ENCODE measurements around the gene UBL4A. TPM values are rescaled to one million over a fixed set of nuclear protein-coding genes. Genes with fewer than 3 reads are reported as not detected.

UBL4A gene
- total RNA-seq, 1 experiment from 2014 or later, result 37.4 TPM

GRCh38 chrX:154448484-154448883 lies 37.9 kb downstream of the UBL4A start:
- ChIA-PET POLR2A (no interaction called here), RAD21 (ENCODE audit: low non-redundant PET in 1 of 2, low total read pairs in 2 of 2, uncharacterized antibody in 2 of 2, unreplicated experiment in 2 of 2) (no interaction called here), CTCF (no interaction called here)
- Histone ChIP-seq H3K27me3 (ENCODE audit: insufficient read depth, low read length) (no peaks in the 10 kb centered on the region), H4K20me1 (ENCODE audit: insufficient read depth) (no peaks in the 10 kb centered on the region), H3K79me2 (ENCODE audit: insufficient read depth, low read length) (peaks cover 7% of the 10 kb centered on the region; the same call in 1 of the 2 replicates), H2AFZ (ENCODE audit: low read depth, low read length, poor library complexity, severe bottlenecking) (no peak overlapping the region), H3K36me3 (ENCODE audit: control insufficient read depth in 1 of 2, insufficient read depth in 2 of 2, low read length in 2 of 2) (no peaks in the 10 kb centered on the region), H3K9me3 (ENCODE audit: control insufficient read depth in 1 of 2, insufficient read depth in 1 of 2, low read depth in 1 of 2, low read length in 2 of 2) (no peaks in the 10 kb centered on the region), H3K9me2 (ENCODE audit: insufficient read depth) (no peaks in the 10 kb centered on the region), H3K4me2 (ENCODE audit: low read length) (no peak overlapping the region), H3K4me1 (ENCODE audit: control insufficient read depth in 1 of 2, insufficient read depth in 2 of 2, low read length in 2 of 2) (peaks cover 6 to 11% of the 10 kb centered on the region in 2 experiments; a peak in 3 of 4 replicates), H3K4me3 (replicated peaks in 1 of 2; ENCODE audit: low read depth in 1 of 2, low read length in 2 of 2) (no peak overlapping the region), H3K9ac (ENCODE audit: low read length) (no peak overlapping the region), H3K27ac (ENCODE audit: low read depth, low read length) (no peak overlapping the region)
- no peak for DNase-seq (ENCODE audit: low read depth, low spot score)
- no peak for TF ChIP-seq EZH2phosphoT487 (IDR thresholded peaks at IDR 0.05; ENCODE audit: borderline replicate concordance)
- no peak for ATAC-seq
- BruUV-seq (replicated peaks), result no TSS peak
- intact Hi-C loops (cut with micrococcal nuclease), result no loop called here

DNA sequence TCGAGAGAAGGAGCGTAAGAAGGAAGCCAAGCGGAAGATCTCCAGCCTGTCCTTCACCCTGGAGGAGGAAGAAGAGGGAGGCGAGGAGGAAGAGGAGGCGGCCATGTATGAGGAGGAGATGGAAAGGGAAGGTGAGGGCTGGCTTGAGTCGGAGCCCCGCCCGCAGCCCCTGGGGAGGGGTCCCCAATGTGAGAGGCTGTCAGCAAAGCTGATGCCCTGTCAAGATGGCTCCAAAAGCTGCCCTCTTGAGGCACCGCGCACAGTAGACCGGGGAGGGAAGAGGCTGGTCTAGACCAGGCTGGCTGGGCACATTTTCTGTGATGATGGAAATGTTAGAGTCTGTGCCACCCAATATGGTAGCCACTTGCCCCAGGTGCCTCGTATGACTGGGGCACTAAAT lies 40.0 kb downstream of the UBL4A start:
- peaks cover 7% of the 10 kb centered on the region; the same call in 1 of the 2 replicates for H3K79me2 ChIP-seq (ENCODE audit: insufficient read depth, low read length)
- no peak overlapping the region for H3K27ac ChIP-seq (ENCODE audit: low read depth, low read length)
- H3K9me2 ChIP-seq (ENCODE audit: insufficient read depth), result no peaks in the 10 kb centered on the region
- no peak for ATAC-seq
- H3K36me3 ChIP-seq (ENCODE audit: control insufficient read depth in 1 of 2, insufficient read depth in 2 of 2, low read length in 2 of 2), result no peaks in the 10 kb centered on the region
- no peak overlapping the region for H3K4me3 ChIP-seq (replicated peaks in 1 of 2; ENCODE audit: low read depth in 1 of 2, low read length in 2 of 2)
- H4K20me1 ChIP-seq (ENCODE audit: insufficient read depth), result no peaks in the 10 kb centered on the region
- intact Hi-C loops (cut with micrococcal nuclease), result no loop called here
- no peak for TF ChIP-seq POLR2AphosphoS5 (IDR thresholded peaks at IDR 0.05; ENCODE audit: low read depth, low read length)
- TF ChIP-seq SP1 (IDR thresholded peaks at IDR 0.05; ENCODE audit: low read depth), result no peak
- TF ChIP-seq TCF7L2 (IDR thresholded peaks at IDR 0.05; ENCODE audit: borderline replicate concordance, extremely low read depth, insufficient read depth, insufficient read length), result no peak
- TF ChIP-seq ELF1 (IDR thresholded peaks at IDR 0.05; ENCODE audit: borderline replicate concordance, low read depth), result no peak
- no peak for TF ChIP-seq ZFX (IDR thresholded peaks at IDR 0.05)
- TF ChIP-seq POLR2A (IDR thresholded peaks at IDR 0.05; ENCODE audit: borderline replicate concordance, extremely low read depth, insufficient read depth, insufficient read length), result no peak
- no peak for TF ChIP-seq CEBPB (IDR thresholded peaks at IDR 0.05; ENCODE audit: low read depth)
- no peak overlapping the region for H3K9ac ChIP-seq (ENCODE audit: low read length)
- ChIA-PET POLR2A (no interaction called here), RAD21 (ENCODE audit: low non-redundant PET in 1 of 2, low total read pairs in 2 of 2, uncharacterized antibody in 2 of 2, unreplicated experiment in 2 of 2) (no interaction called here), CTCF (no interaction called here)
- no peak overlapping the region for H2AFZ ChIP-seq (ENCODE audit: low read depth, low read length, poor library complexity, severe bottlenecking)
- no peak for DNase-seq (ENCODE audit: low read depth, low spot score)
- BruUV-seq (replicated peaks), result no TSS peak
- H3K9me3 ChIP-seq (ENCODE audit: control insufficient read depth in 1 of 2, insufficient read depth in 1 of 2, low read depth in 1 of 2, low read length in 2 of 2), result no peaks in the 10 kb centered on the region
- H3K4me2 ChIP-seq (ENCODE audit: low read length), result no peak overlapping the region
- H3K27me3 ChIP-seq (ENCODE audit: insufficient read depth, low read length), result no peaks in the 10 kb centered on the region
- H3K4me1 ChIP-seq (ENCODE audit: control insufficient read depth in 1 of 2, insufficient read depth in 2 of 2, low read length in 2 of 2), result peaks cover 6 to 16% of the 10 kb centered on the region in 2 experiments; a peak in 3 of 4 replicates
